Muscle of leg (tissue), 11 donors: ENCODE results near the gene SNRPD3. TPM values are rescaled to one million over a fixed set of nuclear protein-coding genes. Genes with fewer than 3 reads are reported as not detected.
"Not testable (repeated sequence)": the region's sequence is repeated elsewhere in the genome, so short reads cannot be mapped to it uniquely, and the experiment has no call there.

Experiments used
- DNase-seq: peaks from one replicate; pipeline ENCODE4 v3.0.0; 2013
- H3K27ac ChIP-seq: one replicate; pipeline ENCODE4 v1.5.1; 2013; ENCODE audit warnings: mild to moderate bottlenecking, low read length, control low read depth
- H3K27me3 ChIP-seq: one replicate; pipeline ENCODE4 v1.6.1; 2013; ENCODE audit warnings: low read length; ENCODE audit not compliant: control insufficient read depth, insufficient read depth
- H3K36me3 ChIP-seq: one replicate; pipeline ENCODE4 v1.6.1; 2013; ENCODE audit warnings: low read length; ENCODE audit not compliant: control insufficient read depth, insufficient read depth
- H3K4me1 ChIP-seq: one replicate; pipeline ENCODE4 v1.6.1; 2013; ENCODE audit warnings: low read length; ENCODE audit not compliant: control insufficient read depth, insufficient read depth
- H3K4me3 ChIP-seq: one replicate; pipeline ENCODE4 v1.5.1; 2013; ENCODE audit warnings: low read length, control low read depth
- H3K9me3 ChIP-seq: replicated peaks from 2 replicates; pipeline ENCODE4 v1.6.1; 2013; ENCODE audit warnings: low read depth, low read length; ENCODE audit not compliant: control insufficient read depth
- WGBS: methylation state at CpG from one replicate; pipeline ENCODE4 v1.1.5; 2013; ENCODE audit warnings: missing lambda C conversion rate; ENCODE audit not compliant: insufficient coverage; 5-methylcytosine and 5-hydroxymethylcytosine counted together
- polyA plus RNA-seq, 8 donors: library from polyadenylated mRNA; unstranded; fragments of 120-200 nt; gene quantifications; one replicate each; pipeline versions ENCODE4 v1.2.1 to v1.2.3, GENCODE V29; 2013; ENCODE audit warnings: inconsistent platforms in 1 of 8, low replicate concordance in 1 of 8; ENCODE audit not compliant: insufficient read length in 8 of 8, insufficient read depth in 1 of 8
- total RNA-seq: library from RNA; stranded (reverse); fragments of 120-200 nt; gene quantifications from one replicate; pipeline ENCODE4 v1.2.4, GENCODE V29; 2013

Gene SNRPD3
- total and polyA plus RNA-seq, 9 donors = 102 to 151 (median 120) TPM

DNA sequence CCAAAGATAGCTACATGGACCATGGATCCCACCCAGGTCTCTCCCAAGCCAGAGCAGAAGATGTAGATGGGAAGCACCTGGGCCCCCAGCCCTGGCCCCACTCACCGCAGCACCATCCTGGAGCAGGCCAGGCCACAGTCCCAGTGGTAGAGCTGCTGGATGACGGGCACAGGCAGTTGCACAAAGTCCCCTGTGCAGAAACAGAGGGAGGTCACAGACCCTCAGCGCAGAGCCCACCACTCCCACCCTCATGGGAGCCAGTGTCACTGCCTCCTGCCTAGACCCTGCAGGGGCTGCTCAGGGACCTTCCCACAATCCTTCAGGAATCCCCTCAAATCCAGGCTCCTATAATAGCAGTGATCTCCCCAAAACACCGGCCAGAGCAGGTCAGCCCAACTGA lies 7.0 kb upstream of the SNRPD3 start:
- Histone ChIP-seq H3K27ac (no peak overlapping the region), H3K4me3 (no peak overlapping the region), H3K9me3 (no peaks in the 10 kb centered on the region), H3K27me3 (no peaks in the 10 kb centered on the region), H3K4me1 (peaks cover 36% of the 10 kb centered on the region), H3K36me3 (peaks cover 68% of the 10 kb centered on the region)
- no peak for DNase-seq
- 90% methylated on average over 4 of the region's 4 CpGs for WGBS

GRCh38 chr22:24550028-24550901 lies 5.5 kb upstream of the SNRPD3 start:
- Histone ChIP-seq H3K4me3 (no peak overlapping the region), H3K27ac (no peak overlapping the region), H3K4me1 (peaks cover 27% of the 10 kb centered on the region), H3K27me3 (no peaks in the 10 kb centered on the region), H3K9me3 (no peaks in the 10 kb centered on the region), H3K36me3 (peaks cover 60% of the 10 kb centered on the region)
- DNase-seq = no peak
- WGBS = 80% methylated on average over 6 of the region's 8 CpGs

GRCh38 chr22:24550902-24551435 lies 4.8 kb upstream of the SNRPD3 start:
- Histone ChIP-seq H3K27me3 (no peaks in the 10 kb centered on the region), H3K4me1 (peaks cover 22% of the 10 kb centered on the region), H3K9me3 (no peaks in the 10 kb centered on the region), H3K4me3 (no peak overlapping the region), H3K36me3 (peaks cover 60% of the 10 kb centered on the region), H3K27ac (no peak overlapping the region)
- 74% methylated on average over 6 of the region's 6 CpGs for WGBS
- no peak for DNase-seq

DNA sequence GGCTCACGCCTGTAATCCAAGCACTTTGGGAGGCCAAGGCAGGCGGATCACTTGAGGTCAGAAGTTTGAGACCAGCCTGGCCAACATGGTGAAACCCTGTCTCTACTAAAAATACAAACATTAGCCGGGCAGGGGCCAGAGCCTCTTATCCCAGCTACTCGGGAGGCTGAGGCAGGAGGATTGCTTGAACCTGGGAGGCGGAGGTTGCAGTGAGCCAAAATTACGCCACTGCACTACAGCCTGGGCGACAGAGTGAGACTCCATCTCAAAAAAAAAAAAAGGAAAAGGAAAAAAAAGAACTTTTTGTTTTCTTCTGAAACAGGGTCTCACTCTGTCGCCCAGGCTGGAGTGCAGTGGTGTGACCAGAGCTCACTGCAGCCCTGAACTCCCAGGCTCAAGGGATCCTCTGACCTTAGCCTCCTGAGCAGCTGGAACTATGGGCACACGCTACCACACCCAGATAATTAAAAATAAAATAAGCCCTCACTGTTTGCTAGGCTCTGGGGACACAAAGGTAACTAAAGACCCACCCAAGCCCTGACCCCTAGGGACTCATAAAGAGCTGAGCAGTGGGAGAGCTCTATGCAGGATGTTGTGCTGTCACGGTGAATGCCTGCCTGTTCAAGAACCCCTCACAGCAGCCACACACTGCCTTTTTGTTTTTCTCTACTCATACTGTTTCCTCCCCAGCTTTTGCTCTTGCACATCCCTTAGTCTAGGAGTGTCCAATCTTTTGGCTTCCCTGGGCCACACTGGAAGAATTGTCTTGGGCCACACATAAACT lies 3.1 kb upstream of the SNRPD3 start:
- DNase-seq, H3K4me3 ChIP-seq: not testable (repeated sequence)
- peaks cover 29% of the 10 kb centered on the region for H3K4me1 ChIP-seq

GRCh38 chr22:24553597-24554312 lies 2.0 kb upstream of the SNRPD3 start:
- Histone ChIP-seq H3K4me1 (peaks cover 31% of the 10 kb centered on the region), H3K4me3 (peak overlapping the region; percentile 73), H3K27ac (peak overlapping the region; percentile 88), H3K27me3 (no peaks in the 10 kb centered on the region), H3K36me3 (peaks cover 46% of the 10 kb centered on the region), H3K9me3 (no peaks in the 10 kb centered on the region)
- DNase-seq = peak; percentile 35
- 0% methylated on average over 1 of the region's 12 CpGs for WGBS

More for the DNA sequence above, 3.1 kb upstream of the SNRPD3 start:
- WGBS = 86% methylated on average over 3 of the region's 10 CpGs
- not testable (repeated sequence) for H3K27ac ChIP-seq, H3K27me3 ChIP-seq, H3K9me3 ChIP-seq
- H3K36me3 ChIP-seq = peaks cover 49% of the 10 kb centered on the region

GRCh38 chr22:24554313-24555164 lies 1.3 kb upstream of the SNRPD3 start, which contains the start of gene GUCD1:
TSS of gene GUCD1 (minus strand) at chr22:24555138. CDS start at chr22:24554991, 147 bp downstream.
- Histone ChIP-seq H3K9me3 (no peaks in the 10 kb centered on the region), H3K27me3 (no peaks in the 10 kb centered on the region), H3K4me3 (peak within 1 kb of the TSS; percentile 98), H3K4me1 (peaks cover 36% of the 10 kb centered on the region), H3K36me3 (peaks cover 48% of the 10 kb centered on the region), H3K27ac (peak within 1 kb of the TSS; percentile 100)
- WGBS = under 1% methylated on average over 63 of the region's 64 CpGs
- DNase-seq = peak; percentile 52

- 65% methylated on average over 4 of the region's 4 CpGs for WGBS
- Histone ChIP-seq H3K36me3 (peaks cover 43% of the 10 kb centered on the region), H3K4me3 (no peak overlapping the region), H3K9me3 (no peaks in the 10 kb centered on the region), H3K27ac (no peak overlapping the region), H3K4me1 (peaks cover 24% of the 10 kb centered on the region), H3K27me3 (no peaks in the 10 kb centered on the region)
- DNase-seq = no peak
Observed at GRCh38 chr22:24559471-24559870, 3.7 kb downstream of the SNRPD3 start.

GRCh38 chr22:24563246-24563645 lies 7.4 kb downstream of the SNRPD3 start:
- Histone ChIP-seq H3K27me3 (no peaks in the 10 kb centered on the region), H3K9me3 (no peaks in the 10 kb centered on the region), H3K4me1 (peaks cover 14% of the 10 kb centered on the region), H3K27ac (no peak overlapping the region), H3K36me3 (peaks cover 53% of the 10 kb centered on the region), H3K4me3 (no peak overlapping the region)
- DNase-seq = no peak
- 83% methylated on average over 1 of the region's 2 CpGs for WGBS

DNA sequence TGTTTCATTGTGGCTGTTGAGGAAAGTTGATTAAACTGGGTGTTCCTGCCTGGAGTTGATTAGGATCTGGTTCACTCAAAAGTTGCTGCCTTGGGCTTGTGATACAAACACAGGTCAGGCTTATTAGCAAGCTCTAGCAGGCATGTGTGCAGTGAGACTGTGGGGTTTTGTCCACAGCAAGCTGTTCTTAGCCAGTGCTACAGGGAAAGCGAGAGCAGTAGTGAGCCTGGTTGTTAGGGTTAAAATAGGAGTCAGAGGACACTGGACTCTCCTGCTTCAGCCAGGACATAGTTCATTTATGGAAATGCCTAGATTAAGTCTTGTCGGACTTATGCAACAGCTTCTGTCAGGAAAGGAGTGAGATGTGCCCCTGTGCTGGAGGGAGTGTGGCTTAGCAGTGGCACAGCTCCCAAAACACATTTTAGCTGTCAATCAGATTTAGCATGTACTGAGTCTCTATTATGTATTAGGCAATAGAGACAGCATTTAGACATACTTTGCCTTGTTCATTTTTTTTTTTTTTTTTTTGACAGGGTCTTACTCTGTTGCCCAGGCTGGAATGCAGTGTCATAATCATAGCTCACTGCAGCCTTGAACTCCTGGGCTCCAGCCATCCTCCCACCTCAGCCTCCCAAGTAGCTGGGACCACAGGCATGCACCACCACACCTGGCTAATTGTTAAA lies 8.7 kb downstream of the SNRPD3 start:
- Histone ChIP-seq H3K4me3 (no peak overlapping the region), H3K27me3 (no peaks in the 10 kb centered on the region), H3K27ac (no peak overlapping the region), H3K4me1 (peaks cover 8% of the 10 kb centered on the region), H3K9me3 (no peaks in the 10 kb centered on the region), H3K36me3 (peaks cover 50% of the 10 kb centered on the region)
- 36% methylated on average over 2 of the region's 2 CpGs for WGBS
- DNase-seq = no peak
